GM19043 (cell line): ENCODE results near the gene C2orf72.
"Not testable (repeated sequence)": the region's sequence is repeated elsewhere in the genome, so short reads cannot be mapped to it uniquely, and the experiment has no call there.

Source experiments
- ATAC-seq: cut with Tn5 transposase; IDR thresholded peaks from one replicate; pipeline ENCODE4 v1.9.1; 2021; ENCODE audit warnings: low read depth; ENCODE audit not compliant: unreplicated experiment

The C2orf72 gene

GRCh38 chr2:231012463-231012862 lies 24.9 kb upstream of the C2orf72 start:
- ATAC-seq, result no peak

GRCh38 chr2:231013820-231014219 lies 23.5 kb upstream of the C2orf72 start:
- ATAC-seq, result no peak

- no peak for ATAC-seq
These were observed 21.8 kb upstream of the C2orf72 start for GRCh38 chr2:231015478-231015877.

- no peak for ATAC-seq
These were observed 21.4 kb upstream of the C2orf72 start for GRCh38 chr2:231015926-231016325.

GRCh38 chr2:231016566-231017230 lies 20.6 kb upstream of the C2orf72 start:
- no peak for ATAC-seq

- no peak for ATAC-seq
These were observed 20.1 kb upstream of the C2orf72 start for GRCh38 chr2:231017231-231017598.

GRCh38 chr2:231018184-231018583 lies 19.1 kb upstream of the C2orf72 start:
- no peak for ATAC-seq

GRCh38 chr2:231025059-231025458 lies 12.3 kb upstream of the C2orf72 start:
- not testable (repeated sequence) for ATAC-seq

- no peak for ATAC-seq
These were observed 8.4 kb upstream of the C2orf72 start for GRCh38 chr2:231028889-231029288.

GRCh38 chr2:231029563-231029962 lies 7.8 kb upstream of the C2orf72 start:
- no peak for ATAC-seq

- ATAC-seq, result no peak
These were observed 6.6 kb upstream of the C2orf72 start for GRCh38 chr2:231030725-231031124.

- ATAC-seq, result no peak
These were observed 4.7 kb upstream of the C2orf72 start for GRCh38 chr2:231032575-231033140.

- no peak for ATAC-seq
These were observed 3.9 kb upstream of the C2orf72 start for GRCh38 chr2:231033147-231034132.

GRCh38 chr2:231034291-231034882 lies 2.9 kb upstream of the C2orf72 start:
- ATAC-seq, result no peak

GRCh38 chr2:231036131-231036530 lies 1.2 kb upstream of the C2orf72 start:
- ATAC-seq, result no peak

GRCh38 chr2:231036578-231037106 lies 681 bp upstream of the C2orf72 start:
- no peak for ATAC-seq

- ATAC-seq, result no peak
These were observed 584 bp downstream of the C2orf72 start for GRCh38 chr2:231037731-231038482.

GRCh38 chr2:231038483-231039293 lies 1.4 kb downstream of the C2orf72 start:
- no peak for ATAC-seq

GRCh38 chr2:231039294-231039664 lies 2.0 kb downstream of the C2orf72 start:
- ATAC-seq, result no peak
